Measurements from ENCODE around the gene NXPH4. TPM values are rescaled to one million over a fixed set of nuclear protein-coding genes. Genes with fewer than 3 reads are reported as not detected.
A peak's percentile ranks its signal among the peaks of the same experiment; 100 is the strongest.

Gene NXPH4
- total RNA-seq, 1 experiment from 2014 or later = 20.3 TPM

DNA sequence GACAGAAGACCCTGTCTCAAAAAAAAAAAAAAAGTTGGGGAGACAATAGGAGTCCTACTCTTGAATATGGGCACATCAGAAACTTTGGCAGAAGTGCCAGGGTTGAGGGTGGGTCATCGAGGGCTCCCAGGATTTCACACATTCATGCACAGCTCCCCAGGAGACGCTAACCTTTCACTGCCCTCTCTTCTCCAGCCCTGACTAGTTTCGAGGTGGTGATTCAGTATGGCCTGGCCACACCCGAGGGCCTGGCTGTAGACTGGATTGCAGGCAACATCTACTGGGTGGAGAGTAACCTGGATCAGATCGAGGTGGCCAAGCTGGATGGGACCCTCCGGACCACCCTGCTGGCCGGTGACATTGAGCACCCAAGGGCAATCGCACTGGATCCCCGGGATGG lies 39.7 kb upstream of the NXPH4 start:
- intact Hi-C loops (cut with micrococcal nuclease; ENCODE audit: unreplicated experiment) = loop anchor here (1.0 kb wide), 1 partner anchor 53 kb away; no protein-coding TSS in a partner anchor
- CTCF ChIA-PET = interaction anchor here (0.6 to 2.5 kb wide), 3 partner anchors 8 to 49 kb away, joined by 3 to 40 read pairs (median 5); partner anchors contain the start of gene LRP1
- POLR2A ChIA-PET (ENCODE audit: unreplicated experiment) = no interaction called here
- TF ChIP-seq, protein P1, sequence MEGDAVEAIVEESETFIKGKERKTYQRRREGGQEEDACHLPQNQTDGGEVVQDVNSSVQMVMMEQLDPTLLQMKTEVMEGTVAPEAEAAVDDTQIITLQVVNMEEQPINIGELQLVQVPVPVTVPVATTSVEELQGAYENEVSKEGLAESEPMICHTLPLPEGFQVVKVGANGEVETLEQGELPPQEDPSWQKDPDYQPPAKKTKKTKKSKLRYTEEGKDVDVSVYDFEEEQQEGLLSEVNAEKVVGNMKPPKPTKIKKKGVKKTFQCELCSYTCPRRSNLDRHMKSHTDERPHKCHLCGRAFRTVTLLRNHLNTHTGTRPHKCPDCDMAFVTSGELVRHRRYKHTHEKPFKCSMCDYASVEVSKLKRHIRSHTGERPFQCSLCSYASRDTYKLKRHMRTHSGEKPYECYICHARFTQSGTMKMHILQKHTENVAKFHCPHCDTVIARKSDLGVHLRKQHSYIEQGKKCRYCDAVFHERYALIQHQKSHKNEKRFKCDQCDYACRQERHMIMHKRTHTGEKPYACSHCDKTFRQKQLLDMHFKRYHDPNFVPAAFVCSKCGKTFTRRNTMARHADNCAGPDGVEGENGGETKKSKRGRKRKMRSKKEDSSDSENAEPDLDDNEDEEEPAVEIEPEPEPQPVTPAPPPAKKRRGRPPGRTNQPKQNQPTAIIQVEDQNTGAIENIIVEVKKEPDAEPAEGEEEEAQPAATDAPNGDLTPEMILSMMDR (conservative IDR thresholded peaks at IDR 0.05) = no peak
- TF ChIP-seq EZH2 (IDR thresholded peaks at IDR 0.05; ENCODE audit: low read depth) = no peak
- Histone ChIP-seq H3K36me3 (ENCODE audit: low read depth) (no peaks in the 10 kb centered on the region), H3K4me2 (peak overlapping the region; percentile 13; the same call in 1 of the 2 replicates), H3K27ac (0 out of 2 replicates have a peak overlapping the region, but pooled peaks have one; percentile 37), H3K9me3 (ENCODE audit: insufficient read depth, low read depth) (no peaks in the 10 kb centered on the region), H3F3A (ENCODE audit: insufficient read depth, low read depth) (peaks cover 7% of the 10 kb centered on the region; the same call in 1 of the 2 replicates), H3K9me2 (ENCODE audit: insufficient read depth) (no peaks in the 10 kb centered on the region), H3K4me3 (no peak overlapping the region), H3K27me3 (ENCODE audit: insufficient read depth, low read depth) (no peaks in the 10 kb centered on the region), H2AFZ (no peak overlapping the region), H4K20me1 (ENCODE audit: insufficient read depth) (peaks cover 3% of the 10 kb centered on the region; the same call in 1 of the 2 replicates), H3K4me1 (replicated peaks; ENCODE audit: insufficient read depth) (peaks cover 15% of the 10 kb centered on the region), H3K79me2 (ENCODE audit: low read depth) (no peaks in the 10 kb centered on the region)
- no TSS peak for BruUV-seq (replicated peaks)
- DNase-seq = peak; percentile 45 to 48

DNA sequence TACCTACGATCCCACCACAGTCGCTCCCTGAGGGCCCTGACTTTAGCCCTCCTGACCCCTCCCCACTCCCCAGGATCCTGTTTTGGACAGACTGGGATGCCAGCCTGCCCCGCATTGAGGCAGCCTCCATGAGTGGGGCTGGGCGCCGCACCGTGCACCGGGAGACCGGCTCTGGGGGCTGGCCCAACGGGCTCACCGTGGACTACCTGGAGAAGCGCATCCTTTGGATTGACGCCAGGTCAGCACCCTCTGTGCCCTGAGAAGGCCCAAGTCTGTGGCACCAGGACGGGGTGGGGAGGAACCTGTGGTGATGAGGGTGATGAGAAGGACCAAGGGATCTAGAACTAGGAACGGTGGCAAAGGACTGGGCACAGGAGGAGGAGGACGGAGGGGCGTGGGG lies 39.2 kb upstream of the NXPH4 start:
- intact Hi-C loops (cut with micrococcal nuclease; ENCODE audit: unreplicated experiment) = no loop called here
- BruUV-seq (replicated peaks) = no TSS peak
- no peak overlapping the region for H3K4me3 ChIP-seq
- no peak for DNase-seq
- no peak for TF ChIP-seq EZH2 (IDR thresholded peaks at IDR 0.05; ENCODE audit: low read depth)
- TF ChIP-seq, protein P1 (conservative IDR thresholded peaks at IDR 0.05) = no peak
- CTCF ChIA-PET = no interaction called here
- H3K9me3 ChIP-seq (ENCODE audit: insufficient read depth, low read depth) = no peaks in the 10 kb centered on the region
- H3K27me3 ChIP-seq (ENCODE audit: insufficient read depth, low read depth) = no peaks in the 10 kb centered on the region
- no peaks in the 10 kb centered on the region for H3K36me3 ChIP-seq (ENCODE audit: low read depth)
- no peak overlapping the region for H3K27ac ChIP-seq
- H3K79me2 ChIP-seq (ENCODE audit: low read depth) = no peaks in the 10 kb centered on the region
- POLR2A ChIA-PET (ENCODE audit: unreplicated experiment) = no interaction called here
- no peak overlapping the region for H2AFZ ChIP-seq
- no peaks in the 10 kb centered on the region for H3K9me2 ChIP-seq (ENCODE audit: insufficient read depth)
- peaks cover 3% of the 10 kb centered on the region; the same call in 1 of the 2 replicates for H4K20me1 ChIP-seq (ENCODE audit: insufficient read depth)
- no peak overlapping the region for H3K4me2 ChIP-seq
- peaks cover 15% of the 10 kb centered on the region for H3K4me1 ChIP-seq (replicated peaks; ENCODE audit: insufficient read depth)
- H3F3A ChIP-seq (ENCODE audit: insufficient read depth, low read depth) = peaks cover 7% of the 10 kb centered on the region; the same call in 1 of the 2 replicates

DNA sequence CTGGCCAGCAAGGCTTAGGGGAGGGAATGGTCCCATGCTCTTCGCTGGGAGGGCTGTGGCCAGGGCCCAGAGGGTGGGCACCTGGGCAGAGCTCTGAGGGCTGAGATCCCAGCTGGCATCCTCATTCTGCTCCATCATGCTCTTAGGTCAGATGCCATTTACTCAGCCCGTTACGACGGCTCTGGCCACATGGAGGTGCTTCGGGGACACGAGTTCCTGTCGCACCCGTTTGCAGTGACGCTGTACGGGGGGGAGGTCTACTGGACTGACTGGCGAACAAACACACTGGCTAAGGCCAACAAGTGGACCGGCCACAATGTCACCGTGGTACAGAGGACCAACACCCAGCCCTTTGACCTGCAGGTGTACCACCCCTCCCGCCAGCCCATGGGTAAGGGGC lies 38.4 kb upstream of the NXPH4 start:
- Histone ChIP-seq H2AFZ (no peak overlapping the region), H3K9me3 (ENCODE audit: insufficient read depth, low read depth) (no peaks in the 10 kb centered on the region), H3F3A (ENCODE audit: insufficient read depth, low read depth) (peaks cover 7% of the 10 kb centered on the region; the same call in 1 of the 2 replicates), H3K27me3 (ENCODE audit: insufficient read depth, low read depth) (no peaks in the 10 kb centered on the region), H3K79me2 (ENCODE audit: low read depth) (no peaks in the 10 kb centered on the region), H3K4me3 (no peak overlapping the region), H3K27ac (no peak overlapping the region), H3K36me3 (ENCODE audit: low read depth) (no peaks in the 10 kb centered on the region), H3K9me2 (ENCODE audit: insufficient read depth) (no peaks in the 10 kb centered on the region), H3K4me2 (no peak overlapping the region), H3K4me1 (replicated peaks; ENCODE audit: insufficient read depth) (peaks cover 15% of the 10 kb centered on the region), H4K20me1 (ENCODE audit: insufficient read depth) (peaks cover 3% of the 10 kb centered on the region; the same call in 1 of the 2 replicates)
- TF ChIP-seq, protein P1 (conservative IDR thresholded peaks at IDR 0.05) = no peak
- TF ChIP-seq EZH2 (IDR thresholded peaks at IDR 0.05; ENCODE audit: low read depth) = no peak
- POLR2A ChIA-PET (ENCODE audit: unreplicated experiment) = no interaction called here
- BruUV-seq (replicated peaks) = no TSS peak
- no peak for DNase-seq
- intact Hi-C loops (cut with micrococcal nuclease; ENCODE audit: unreplicated experiment) = no loop called here
- CTCF ChIA-PET = no interaction called here

Measured in PC-9 (cell line).